Measurements from ENCODE around the gene DISP2. TPM values are rescaled to one million over a fixed set of nuclear protein-coding genes. Genes with fewer than 3 reads are reported as not detected.

Gene DISP2
- total and polyA plus RNA-seq, 2 of the 8 experiments (the other 6 are each of a cell fraction or from before 2014, with no cell fraction given) = 0.45 to 1.2 TPM

GRCh38 chr15:40412095-40412759 lies 54.2 kb downstream of the DISP2 start (continued):
- TF ChIP-seq TBP (IDR thresholded peaks at IDR 0.05; ENCODE audit: low read depth, low read length) (no peak), CHD1 (IDR thresholded peaks at IDR 0.05; ENCODE audit: low read depth, low read length) (no peak), CHD2 (IDR thresholded peaks at IDR 0.05; ENCODE audit: low read length) (no peak), TCF12 (IDR thresholded peaks at IDR 0.05; ENCODE audit: low read depth, low read length) (no peak), SUZ12 (IDR thresholded peaks at IDR 0.05; ENCODE audit: low read length) (no peak)

All from H1 (cell line).